ENCODE results near the gene CRIP2.

CRIP2 gene, protein sequence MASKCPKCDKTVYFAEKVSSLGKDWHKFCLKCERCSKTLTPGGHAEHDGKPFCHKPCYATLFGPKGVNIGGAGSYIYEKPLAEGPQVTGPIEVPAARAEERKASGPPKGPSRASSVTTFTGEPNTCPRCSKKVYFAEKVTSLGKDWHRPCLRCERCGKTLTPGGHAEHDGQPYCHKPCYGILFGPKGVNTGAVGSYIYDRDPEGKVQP

DNA sequence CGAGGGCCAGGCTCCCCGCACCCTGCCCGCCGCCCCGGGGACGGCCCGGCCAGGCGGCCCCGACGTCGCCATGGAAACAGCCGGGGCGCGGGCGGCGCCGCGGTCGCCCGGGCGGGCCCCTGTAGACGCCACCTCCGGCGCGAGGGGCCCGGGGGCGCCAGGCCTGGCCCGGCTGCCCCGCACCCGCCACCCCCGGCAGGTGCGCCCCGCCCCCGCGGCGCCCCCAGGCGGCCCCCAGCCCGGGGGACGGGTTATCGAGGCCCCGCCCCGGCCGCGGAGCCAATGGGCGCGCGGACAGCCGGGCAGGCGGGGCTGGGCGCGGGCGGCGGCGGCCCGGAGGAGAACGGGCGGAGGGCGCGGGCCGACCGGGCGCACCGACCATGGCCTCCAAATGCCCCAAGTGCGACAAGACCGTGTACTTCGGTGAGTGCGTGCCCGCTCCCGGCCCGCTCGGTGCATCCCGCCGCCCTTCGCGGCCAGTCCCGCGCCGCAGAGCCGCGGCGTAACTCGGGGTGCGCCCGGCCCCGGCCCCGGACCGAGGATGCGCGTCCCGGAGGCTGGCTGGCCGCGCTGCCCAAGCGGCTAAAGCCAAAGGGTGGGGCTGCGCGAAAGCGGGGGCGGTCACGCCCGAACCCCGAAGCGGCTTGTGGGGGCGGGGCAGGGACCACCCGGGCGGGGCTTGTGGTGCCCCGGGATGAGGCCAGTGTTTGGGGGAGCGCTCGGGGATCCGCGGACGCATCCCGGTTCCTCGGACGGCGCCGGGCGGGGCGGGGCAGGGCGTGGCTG is at the start of gene CRIP2:
Gene CRIP2, plus strand, starts transcription at position 339 of the 786 bp plus-strand sequence. Its CDS starts 42 bp downstream, at position 381.
- DNase-seq, result no peak

DNA sequence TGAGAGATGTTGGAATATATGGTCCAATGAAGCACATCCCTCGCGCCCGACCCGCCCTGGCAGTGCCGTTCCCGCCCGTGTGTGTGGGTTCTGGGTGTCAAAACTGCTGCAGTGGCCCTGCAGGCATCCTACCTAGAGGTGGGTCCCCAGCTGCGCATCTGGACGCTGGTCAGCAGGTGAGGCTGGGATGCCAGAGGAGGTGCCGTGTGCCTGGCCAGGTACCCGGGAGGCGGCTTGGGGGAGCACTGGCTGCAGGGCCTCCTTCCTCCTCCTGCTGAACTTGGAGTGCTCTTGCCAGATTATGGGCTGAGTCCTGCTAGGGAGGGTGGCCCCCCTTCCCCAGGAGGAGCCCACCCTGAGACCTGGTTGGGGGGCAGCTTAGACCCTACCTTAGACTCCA is 49.8 kb upstream of the CRIP2 start:
- DNase-seq, result no peak

DNA sequence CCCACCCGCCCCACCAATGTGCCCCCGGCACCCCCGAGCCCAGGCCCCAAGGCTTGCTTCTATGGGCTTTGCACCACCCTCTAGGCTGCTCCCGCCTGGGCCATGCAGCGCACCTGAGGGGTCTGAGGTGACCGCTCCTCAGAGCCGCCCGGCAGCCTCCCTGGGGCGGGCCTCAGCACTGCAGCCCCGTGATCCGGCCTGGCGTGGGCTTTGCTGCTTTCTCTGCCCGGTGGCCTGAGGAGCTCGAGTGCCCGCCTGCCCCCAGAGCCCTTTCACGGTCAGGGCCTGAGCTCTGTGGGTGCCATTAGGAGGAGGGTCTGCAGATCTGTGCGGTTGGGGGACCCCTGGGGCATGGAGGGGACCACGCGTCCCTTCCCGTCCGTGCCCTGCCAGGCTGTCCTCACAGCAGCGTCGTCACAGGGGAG is 48.8 kb upstream of the CRIP2 start:
- no peak for DNase-seq

DNA sequence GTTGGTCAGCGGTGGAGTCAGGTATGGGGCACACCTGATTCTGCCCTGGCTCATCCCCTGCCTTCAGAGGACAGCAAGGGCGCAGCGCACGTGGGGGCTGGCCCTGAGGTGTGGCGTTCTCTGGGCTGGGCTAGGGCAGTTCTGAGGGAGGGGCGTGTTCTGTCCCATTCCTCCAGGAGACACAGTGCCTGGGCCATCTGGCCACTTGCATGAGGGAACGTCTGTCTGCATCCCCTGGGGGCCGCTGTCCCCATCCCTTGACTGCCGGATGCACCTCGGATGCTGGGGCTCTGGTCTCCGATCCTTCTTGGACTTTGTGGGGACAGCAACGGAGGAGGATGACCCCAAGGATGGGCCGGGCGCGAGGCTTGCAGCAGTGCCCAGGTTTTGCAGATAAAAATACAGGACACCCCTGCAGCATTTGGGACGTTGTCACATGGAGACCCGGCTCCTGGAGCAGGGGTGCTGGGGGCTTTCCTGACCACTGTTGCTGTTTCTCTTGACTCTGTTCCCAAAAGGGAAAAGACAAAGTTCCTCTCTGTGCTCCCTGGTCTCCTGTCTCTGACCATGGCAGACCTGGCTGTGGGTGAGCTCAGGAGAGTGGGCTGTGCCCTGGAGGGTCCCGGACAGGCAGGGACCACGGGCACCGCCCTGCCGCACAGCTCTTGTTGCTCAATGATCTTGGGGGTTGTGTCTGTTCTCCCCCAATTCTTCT is 48.0 kb upstream of the CRIP2 start:
- DNase-seq, result no peak

DNA sequence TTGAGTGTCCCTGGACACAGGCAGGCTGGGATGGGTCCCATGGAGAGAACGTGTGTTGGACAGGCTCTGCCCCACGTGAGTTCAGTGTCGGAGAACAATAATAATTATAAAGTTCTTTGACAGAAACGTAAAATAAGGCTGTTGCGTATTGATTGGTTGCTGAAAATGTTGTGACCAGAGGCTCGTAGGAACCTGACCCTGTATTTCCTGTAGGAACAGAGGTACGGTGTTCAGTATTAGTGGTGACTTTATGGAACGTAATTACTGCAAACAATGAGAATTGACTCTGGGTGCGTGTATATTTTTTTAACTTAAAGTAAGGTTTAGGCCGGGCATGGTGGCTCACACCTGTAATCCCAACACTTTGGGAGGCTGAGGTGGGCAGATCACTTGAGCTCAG is 47.2 kb upstream of the CRIP2 start:
- no peak for DNase-seq

DNA sequence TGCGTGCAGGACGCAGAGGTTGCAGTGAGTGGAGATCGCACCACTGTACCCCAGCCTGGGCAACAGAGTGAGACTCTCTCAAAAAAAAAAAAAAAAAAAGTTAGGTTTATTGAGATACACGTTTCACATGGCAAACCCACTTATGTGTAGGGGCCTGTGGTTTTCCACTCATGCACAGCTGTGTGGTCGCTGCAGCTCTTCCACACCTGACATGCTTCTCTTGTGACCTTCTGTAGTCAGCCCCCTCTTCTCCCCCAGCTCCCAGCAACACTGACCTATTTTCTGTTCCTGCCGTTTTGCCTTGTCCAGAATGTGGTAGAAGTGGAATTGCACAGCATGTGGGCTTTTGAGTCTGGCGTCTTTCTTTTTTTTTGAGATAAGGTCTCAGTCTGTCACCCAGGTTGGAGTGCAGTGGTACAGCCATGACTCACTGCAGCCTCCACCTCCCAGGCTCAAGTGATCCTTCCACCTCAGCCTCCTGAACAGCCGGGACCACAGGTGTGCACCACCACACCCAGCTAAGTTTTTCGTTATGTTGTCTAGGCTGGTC is 46.6 kb upstream of the CRIP2 start:
- no peak for DNase-seq

DNA sequence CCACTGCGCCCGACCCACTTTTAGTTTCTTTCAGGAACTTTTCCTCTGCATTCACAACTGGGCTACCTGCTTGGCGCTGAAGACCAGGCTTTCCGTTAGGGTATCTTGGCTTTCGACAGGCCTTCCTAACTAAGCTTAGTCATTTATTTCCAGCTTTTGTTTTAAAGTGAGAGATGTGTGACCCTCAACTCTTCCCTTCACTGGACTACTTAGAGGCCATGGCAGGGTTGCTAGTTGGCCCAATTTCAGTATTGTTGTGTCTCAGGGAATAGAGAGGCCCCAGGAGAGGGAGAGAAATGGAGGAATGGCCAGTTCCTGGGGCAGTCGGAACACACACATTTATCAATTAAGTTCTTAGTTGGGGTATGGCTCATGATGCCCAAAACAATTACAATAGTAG is 44.6 kb upstream of the CRIP2 start:
- no peak for DNase-seq

DNA sequence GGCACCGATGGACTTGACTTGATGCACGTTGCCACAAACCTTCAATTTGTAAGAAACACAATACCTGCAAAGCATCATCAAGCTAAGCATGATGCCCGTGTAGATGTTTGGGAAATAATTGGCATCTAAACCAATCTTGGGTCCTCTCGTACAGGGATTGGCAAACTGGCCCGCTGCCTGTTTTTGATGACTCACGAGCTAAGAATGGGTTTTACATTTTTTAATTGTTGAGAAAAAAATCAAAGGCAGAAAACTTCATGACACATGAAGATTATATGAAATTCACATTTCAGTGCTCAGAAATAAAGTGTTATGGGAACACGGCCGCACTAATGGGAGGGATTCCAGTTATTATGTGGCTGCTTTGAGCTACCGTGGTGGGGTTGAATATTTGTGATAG is 44.1 kb upstream of the CRIP2 start:
- no peak for DNase-seq

DNA sequence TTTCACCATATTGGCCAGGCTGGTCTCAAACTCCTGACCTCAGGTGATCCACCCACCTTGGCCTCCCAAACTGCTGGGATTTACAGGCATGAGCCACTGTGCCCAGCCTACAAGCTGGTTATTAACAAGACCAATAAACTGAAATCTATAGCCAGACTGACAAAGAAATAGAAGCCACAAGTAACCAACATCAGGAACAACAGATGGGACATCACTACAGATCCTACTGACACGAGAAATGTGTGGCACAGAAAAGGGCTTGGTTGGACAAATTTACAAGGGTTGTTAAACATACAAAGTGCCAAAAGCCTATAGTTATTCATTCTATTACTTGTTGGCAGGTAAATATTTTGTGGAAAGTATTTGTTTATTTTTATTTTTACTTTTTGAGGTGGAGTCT is 43.4 kb upstream of the CRIP2 start:
- DNase-seq, result no peak

DNA sequence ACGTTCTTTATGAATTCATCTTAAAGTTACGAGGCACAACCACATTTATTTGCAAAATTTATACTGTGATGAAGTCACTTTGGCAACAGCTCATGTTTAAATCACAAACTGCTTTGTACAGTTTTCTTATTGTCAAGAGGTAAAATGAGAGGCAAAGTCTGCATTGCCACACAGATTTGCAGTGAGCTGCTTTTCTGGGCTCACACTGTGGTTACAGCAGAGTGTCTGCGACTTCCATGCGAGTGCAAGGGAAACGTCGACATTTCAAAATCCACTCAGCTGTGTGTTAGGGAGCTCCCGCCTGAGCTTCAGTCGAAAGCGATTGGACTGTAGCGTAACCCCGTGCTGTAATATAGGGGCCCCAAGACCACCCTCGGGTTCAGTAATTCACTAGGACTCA is 42.0 kb upstream of the CRIP2 start:
- DNase-seq, result no peak

DNA sequence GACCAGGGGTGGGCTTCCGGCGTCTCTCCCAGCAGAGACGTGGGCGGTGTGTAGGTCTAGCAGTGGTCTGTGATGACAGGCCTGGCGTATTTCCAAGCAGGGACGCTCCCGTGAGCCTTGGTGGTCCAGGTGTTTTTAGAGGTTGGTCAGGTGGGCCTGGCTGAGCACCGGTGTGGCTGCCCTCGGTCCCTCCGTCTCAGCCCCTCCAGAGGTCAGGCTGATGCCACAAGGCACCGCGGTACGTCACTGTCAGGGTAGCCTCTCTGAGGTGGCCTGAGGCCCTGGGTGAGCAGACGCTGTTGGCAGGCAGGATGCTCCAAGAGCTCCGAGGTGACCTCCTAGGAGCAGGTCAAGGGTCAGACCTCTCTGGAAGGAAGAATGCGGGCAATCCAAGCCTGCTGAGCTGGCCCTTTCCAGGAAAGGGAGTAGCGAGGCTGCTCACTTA is 41.4 kb upstream of the CRIP2 start:
- no peak for DNase-seq

DNA sequence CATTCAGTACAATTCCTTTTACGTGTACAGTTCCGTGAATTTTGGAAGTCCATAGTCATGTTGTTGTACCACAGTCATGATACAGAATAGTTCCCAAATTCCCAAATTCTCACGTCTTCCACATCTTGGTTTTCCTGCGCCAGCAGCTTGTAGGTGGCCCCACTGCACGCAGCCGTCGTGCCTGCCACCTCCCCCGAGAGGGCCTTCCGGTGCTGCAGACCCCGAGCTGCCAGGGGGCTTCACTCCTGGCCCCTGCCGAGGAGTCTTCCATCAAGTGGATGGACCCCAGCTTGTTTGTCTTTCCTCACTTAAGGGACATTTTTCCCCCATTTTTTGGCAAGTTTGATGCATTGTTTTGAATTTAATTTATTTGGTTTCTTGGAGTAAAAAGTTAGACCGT is 38.2 kb upstream of the CRIP2 start:
- DNase-seq, result no peak

DNA sequence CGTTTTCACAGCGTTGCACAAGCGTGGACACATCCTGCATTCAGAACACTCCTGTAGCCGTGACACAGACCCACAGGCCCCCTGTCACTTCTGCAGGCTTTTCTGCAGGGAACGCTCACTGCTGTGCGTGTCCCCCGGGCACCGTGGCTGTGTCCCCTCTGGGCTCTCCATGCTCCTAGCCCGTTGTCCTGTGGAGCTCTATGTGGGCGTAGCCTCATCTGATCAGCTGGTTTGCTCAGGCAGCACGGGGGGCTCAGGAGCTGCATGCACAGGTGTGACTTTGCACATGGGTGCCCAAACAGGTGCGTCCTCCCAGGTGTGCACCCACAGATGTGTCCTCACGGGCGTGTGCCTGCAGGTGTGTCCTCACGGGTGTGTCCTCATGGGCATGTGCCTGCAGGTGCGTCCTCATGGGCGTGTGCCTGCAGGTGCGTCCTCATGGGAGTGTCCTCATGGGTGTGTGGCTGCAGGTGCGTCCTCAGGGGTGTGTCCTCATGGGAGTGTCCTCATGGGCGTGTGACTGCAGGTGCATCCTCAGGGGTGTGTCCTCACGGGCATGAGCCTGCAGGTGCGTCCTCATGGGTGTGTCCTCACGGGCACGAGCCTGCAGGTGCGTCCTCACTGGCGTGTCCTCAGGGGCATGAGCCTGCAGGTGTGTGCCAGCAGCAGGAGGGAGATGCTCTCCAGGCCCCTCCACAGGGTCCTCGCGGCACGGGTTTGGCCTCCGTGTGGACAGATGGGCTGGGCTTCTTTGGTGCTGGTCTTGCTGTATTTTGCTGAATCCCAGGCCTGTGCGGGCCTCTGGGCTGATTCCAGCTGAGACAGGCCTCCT is 37.5 kb upstream of the CRIP2 start:
- no peak for DNase-seq

DNA sequence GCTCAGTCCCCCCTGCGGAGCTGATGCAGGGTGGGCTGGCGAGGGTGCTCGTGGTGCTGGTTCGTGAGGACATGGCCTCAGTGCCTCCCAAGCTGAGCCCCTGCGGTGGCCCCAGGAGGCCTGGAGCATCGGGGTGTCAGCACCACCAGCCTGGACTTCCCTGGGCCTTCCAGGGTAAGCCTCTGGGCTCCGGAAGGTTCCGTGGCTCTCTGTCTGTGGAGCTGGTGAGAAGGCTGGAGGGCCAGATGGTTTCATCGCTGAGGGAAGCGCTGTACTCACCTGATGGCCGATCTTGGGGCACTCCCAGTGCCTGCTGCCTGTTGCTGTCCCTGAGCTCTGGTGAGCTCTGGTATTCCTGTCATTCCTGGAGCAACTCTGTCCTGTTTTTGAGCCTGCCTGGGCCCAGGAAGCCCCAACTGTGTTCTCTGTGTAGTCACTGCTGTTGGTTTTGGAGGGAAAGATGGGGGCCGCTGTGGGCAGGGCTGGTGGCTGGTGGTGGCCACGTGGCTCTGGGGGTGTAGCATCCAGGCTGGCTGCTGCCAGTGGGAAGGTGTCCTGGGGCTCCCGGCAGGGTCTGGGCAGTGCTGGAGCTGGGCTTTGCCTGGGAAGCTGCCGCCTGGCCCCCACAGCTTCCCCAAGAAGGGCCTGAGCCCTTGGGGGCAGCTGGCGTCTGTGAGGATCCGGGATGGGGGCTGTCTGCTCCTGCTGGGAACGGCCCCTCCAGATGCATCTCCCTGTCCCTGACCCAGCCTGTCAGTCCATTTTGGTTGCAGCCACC is 36.7 kb upstream of the CRIP2 start:
- DNase-seq, result no peak

DNA sequence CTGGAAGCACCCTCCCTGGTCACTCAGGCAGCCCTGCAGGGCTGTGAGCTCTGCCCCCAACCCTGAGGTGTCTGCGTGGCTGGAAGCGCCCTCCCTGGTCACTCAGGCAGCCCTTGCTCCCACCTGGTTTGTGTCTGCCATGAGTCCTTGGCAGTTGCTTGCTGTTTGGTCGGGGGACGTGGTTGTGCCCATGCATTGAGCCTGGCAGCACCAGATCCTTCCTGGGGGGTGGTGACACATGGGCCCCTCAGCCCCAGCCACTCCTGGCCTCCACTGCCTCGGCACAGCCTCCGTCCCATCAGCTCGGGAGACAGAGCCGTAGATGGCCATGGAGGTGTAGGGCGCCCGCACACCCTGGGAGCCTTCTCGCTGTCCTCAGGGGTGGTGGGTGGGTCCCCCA is 35.4 kb upstream of the CRIP2 start:
- no peak for DNase-seq

DNA sequence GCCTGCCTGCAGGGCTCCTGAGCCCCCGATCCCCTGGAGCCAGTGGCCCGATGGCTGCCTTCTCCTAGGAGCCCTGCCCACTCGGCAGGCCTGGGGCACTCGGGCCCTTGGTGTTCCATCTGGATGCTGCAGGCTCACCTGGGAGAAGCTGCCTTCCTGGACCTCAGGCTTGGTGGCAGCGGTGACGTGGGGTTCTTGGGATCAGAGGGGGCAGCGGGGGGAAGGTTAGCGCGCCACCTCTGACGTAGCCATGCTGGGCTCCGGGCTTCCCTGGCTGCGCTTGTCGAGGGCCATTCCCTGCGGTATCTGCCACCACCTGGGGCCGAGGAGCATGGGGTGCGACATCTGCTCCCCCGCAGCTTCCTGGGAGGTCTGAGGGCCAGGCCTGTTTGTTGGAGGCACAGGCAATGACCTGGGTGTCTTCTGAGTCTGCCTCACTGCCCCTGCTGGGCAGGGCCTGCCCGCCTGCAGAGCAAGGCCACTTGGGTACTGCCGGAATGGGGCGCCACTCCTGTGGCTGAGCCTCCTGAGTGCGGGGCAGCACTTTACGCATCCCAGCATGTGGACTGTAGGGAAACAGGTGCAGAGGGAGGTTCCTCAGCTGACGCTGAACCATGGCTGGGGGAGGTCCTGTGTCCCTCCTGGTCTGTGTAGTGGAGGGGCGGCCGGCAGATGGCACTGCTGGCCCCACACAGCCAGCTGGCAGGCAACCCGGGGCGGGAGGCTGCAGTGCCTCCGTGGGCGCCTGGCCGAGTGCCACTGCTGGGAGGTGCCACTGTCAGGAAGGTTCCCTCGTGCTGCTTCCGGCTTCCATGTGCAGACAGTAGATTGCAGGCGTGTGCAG is 34.7 kb upstream of the CRIP2 start:
- no peak for DNase-seq

DNA sequence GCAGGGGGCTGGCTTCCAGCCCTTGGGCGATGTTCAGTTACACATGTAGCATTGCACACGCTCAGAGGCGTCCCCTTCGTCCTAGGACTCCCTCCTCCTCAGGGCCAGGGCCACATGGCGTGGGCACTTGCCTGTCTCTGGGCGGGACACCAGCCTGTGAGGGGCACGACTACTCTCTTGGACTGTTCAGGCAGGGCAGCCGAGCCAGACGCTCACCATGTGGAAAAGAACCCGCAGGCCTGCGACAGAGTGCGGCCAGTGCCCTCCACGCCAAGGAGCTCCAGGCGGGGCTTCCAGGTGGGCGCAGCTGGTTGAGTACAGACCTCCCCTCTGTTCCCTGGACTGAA is 34.1 kb upstream of the CRIP2 start:
- no peak for DNase-seq

DNA sequence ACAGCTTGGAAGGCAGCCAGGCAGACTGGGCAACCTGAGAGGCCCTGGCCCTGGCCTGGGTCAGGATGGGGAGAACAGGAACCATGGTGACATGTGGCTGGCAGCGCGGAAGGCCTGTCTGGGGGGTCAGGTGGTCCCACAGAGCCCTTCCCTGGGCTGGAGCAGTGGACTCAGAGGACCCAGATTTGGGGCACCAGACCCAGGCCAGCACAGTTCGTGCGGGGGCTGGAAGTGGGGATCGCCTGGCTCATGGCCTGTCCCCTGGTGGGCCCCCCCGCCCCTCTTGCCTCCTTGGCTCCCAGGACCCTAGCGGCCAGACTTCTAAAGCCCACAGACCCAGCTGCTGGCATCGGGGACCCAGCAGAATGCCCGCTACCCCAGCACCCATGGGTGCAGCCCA is 33.6 kb upstream of the CRIP2 start:
- DNase-seq, result no peak

DNA sequence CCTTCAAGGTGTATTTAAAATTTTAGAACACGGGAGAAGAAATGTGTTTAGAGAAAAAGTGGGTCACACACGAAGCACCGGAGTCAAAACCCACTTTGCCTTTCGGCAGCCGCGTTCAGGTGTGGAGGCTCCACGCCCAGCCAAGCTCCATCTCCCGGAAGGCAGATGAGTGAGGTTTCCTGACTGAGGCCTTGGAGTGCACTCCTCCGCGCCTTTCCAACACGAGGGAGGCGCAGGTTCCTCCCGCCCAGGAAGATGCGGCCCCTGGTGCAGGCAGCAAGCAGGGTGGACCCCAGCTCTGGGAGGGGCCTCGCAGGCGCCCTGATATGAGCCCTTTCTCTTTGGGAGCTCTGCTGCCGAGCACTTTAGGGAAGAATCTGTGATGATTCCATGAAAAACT is 32.5 kb upstream of the CRIP2 start:
- no peak for DNase-seq

DNA sequence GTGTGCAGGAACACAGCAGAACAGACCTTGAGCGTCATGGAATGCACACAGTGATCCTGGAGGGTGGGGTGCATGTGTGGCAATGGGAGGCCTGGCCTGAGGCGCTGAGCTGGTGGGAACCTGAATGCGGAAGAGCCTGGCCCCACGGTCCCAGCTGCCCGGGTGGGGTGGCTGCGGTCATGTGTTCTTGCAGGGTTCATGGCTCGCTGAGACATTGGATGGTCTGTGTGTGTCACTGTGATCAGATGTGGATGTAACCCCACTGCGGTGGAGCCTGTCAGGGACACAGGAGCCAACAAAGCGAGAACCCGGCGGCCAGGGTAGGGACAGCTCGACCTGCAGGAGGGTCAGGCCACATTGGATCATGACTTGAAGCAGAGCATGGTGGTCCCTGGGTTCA is 31.8 kb upstream of the CRIP2 start:
- DNase-seq, result no peak

DNA sequence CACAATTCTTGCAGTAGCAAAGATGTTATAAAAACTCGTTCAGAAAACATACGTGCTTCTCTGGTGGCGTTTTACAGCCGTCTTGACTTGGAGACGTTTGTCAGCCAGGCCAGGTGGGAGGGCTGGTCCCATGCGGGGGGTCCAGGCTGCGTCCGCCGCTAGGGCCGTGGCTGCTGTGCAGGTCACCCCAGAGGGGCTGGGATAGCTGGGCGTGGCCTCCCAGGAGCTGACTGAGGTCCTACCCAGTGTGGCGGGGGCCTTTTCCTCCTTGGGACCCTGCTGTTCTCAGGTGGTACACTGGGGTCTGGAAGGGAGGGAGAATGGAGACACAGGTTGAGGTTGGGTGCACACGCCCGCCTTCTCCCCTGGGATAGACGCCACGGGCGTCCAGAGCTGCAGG is 29.8 kb upstream of the CRIP2 start:
- no peak for DNase-seq
